Peyer's patch (tissue), 4 donors: Measurements from ENCODE around the gene MT1F. TPM values are rescaled to one million over a fixed set of nuclear protein-coding genes. Genes with fewer than 3 reads are reported as not detected.

Source experiments
- DNase-seq, 3 donors: peaks; one replicate each; pipeline ENCODE4 v3.0.0-alpha.2; 2017 to 2019
- H3K27ac ChIP-seq, 4 donors: fragments of 200-600 bp; sonication (generic); one replicate each; pipeline ENCODE4 v1.5.1; 2016 to 2019
- H3K27me3 ChIP-seq, 2 donors: fragments of 200-600 bp; sonication (generic); one replicate each; pipeline ENCODE4 v1.5.1; 2019
- H3K36me3 ChIP-seq, 3 donors: fragments of 200-600 bp; sonication (generic); one replicate each; pipeline ENCODE4 v1.5.1; 2016 to 2019
- H3K4me1 ChIP-seq, 4 donors: fragments of 200-600 bp; sonication (generic); one replicate each; pipeline ENCODE4 v1.5.1; 2016 to 2019
- H3K4me3 ChIP-seq, 4 donors: fragments of 200-600 bp; sonication (generic); 1 replicate in 3 of 4; 2 replicates in 1 of 4; pipeline ENCODE4 v1.5.1; 2016 to 2019; ENCODE audit warnings: mild to moderate bottlenecking in 1 of 4
- H3K9me3 ChIP-seq, 4 donors: fragments of 200-600 bp; sonication (generic); one replicate each; pipeline ENCODE4 v1.5.1; 2016 to 2019; ENCODE audit warnings: mild to moderate bottlenecking in 1 of 4
- POLR2A ChIP-seq, 2 donors: fragments of 450-650 bp; IDR thresholded peaks; one replicate each; pipeline ENCODE4 v1.5.1; 2017; ENCODE audit warnings: antibody characterized with exemption in 2 of 2, mild to moderate bottlenecking in 2 of 2, moderate library complexity in 2 of 2
- total RNA-seq, 4 donors: library from RNA; depleted of rRNA; stranded (reverse); fragments of >200 nt; gene quantifications; one replicate each; pipeline ENCODE4 v1.1.0, GENCODE V29; 2016
- TF ChIP-seq, protein P1 (sequence below), 6 experiments: fragments of 450-650 bp in 4 of 6; fragments of 200-600 bp in 2 of 6; sonication (generic) in 1 of 6; IDR thresholded peaks; one replicate each; pipeline ENCODE4 v1.5.1; 2017 to 2019; ENCODE audit warnings: antibody characterized with exemption in 6 of 6, mild to moderate bottlenecking in 3 of 6, moderate library complexity in 1 of 6

MT1F gene
- total RNA-seq, 4 donors from 2014 or later: 8.0 to 310 (median 44.1) TPM

- DNase-seq: no peak
- no peak overlapping the region for H3K27ac ChIP-seq
Measured at GRCh38 chr16:56649820-56650219, 7.9 kb upstream of the MT1F start.

DNA sequence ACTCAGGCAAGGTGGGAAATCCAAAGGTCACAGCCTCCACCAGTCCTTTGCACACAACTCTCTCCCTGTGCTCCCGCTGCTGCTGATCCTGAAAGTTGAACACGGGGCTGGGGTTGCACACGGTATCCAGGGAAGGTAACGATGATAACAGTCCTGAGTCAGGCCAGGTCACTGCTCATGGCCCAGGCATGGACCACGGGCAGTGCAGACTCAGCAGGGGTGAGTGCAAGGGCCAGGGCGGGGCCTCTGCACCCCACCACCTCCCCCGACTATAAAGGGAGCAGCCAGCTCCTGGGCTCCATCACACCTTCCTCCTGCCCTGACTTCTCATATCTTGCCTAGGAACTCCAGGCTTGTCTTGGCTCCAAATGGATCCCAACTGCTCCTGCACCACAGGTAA is 6.2 kb upstream of the MT1F start, which contains the start of gene MT1B:
Gene MT1B (plus strand): TSS at position 301 of the 400 bp plus-strand sequence. CDS start 68 bp downstream, at position 369.
- TF ChIP-seq, protein P1, sequence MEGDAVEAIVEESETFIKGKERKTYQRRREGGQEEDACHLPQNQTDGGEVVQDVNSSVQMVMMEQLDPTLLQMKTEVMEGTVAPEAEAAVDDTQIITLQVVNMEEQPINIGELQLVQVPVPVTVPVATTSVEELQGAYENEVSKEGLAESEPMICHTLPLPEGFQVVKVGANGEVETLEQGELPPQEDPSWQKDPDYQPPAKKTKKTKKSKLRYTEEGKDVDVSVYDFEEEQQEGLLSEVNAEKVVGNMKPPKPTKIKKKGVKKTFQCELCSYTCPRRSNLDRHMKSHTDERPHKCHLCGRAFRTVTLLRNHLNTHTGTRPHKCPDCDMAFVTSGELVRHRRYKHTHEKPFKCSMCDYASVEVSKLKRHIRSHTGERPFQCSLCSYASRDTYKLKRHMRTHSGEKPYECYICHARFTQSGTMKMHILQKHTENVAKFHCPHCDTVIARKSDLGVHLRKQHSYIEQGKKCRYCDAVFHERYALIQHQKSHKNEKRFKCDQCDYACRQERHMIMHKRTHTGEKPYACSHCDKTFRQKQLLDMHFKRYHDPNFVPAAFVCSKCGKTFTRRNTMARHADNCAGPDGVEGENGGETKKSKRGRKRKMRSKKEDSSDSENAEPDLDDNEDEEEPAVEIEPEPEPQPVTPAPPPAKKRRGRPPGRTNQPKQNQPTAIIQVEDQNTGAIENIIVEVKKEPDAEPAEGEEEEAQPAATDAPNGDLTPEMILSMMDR (IDR thresholded peaks at IDR 0.05): no peak
- no peak for TF ChIP-seq POLR2A (IDR thresholded peaks at IDR 0.05)
- no peaks in the 10 kb centered on the region for H3K27me3 ChIP-seq
- DNase-seq: no peak
- no peak within 1 kb of the TSS for H3K4me3 ChIP-seq
- H3K4me1 ChIP-seq: no peaks in the 10 kb centered on the region
- no peaks in the 10 kb centered on the region for H3K9me3 ChIP-seq
- H3K27ac ChIP-seq: no peak within 1 kb of the TSS
- no peaks in the 10 kb centered on the region for H3K36me3 ChIP-seq

More at GRCh38 chr16:56649820-56650219, 7.9 kb upstream of the MT1F start:
- no peaks in the 10 kb centered on the region for H3K36me3 ChIP-seq
- no peaks in the 10 kb centered on the region for H3K9me3 ChIP-seq
- H3K4me3 ChIP-seq: no peak overlapping the region
- no peak for TF ChIP-seq POLR2A (IDR thresholded peaks at IDR 0.05)
- TF ChIP-seq, protein P1 (IDR thresholded peaks at IDR 0.05): no peak
- no peaks in the 10 kb centered on the region for H3K27me3 ChIP-seq
- H3K4me1 ChIP-seq: no peaks in the 10 kb centered on the region

DNA sequence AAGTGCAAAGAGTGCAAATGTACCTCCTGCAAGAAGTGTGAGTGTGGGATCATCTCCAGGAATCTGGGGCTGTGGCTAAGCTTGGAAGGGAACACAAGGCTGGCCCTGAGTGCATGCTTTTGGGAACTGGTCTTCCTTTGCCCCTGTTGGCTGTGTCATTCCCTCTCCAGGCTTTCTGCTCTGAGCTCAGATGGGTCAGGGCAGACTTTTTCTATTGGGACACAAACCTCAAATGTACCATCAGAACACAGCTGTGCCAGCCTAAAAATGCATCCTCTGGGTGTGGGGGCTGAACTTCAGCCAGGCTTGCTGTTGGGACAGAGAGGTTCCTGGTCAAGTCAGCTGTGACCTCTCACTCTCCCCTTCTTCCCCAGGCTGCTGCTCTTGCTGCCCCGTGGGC is 5.2 kb upstream of the MT1F start:
- H3K4me1 ChIP-seq: no peaks in the 10 kb centered on the region
- H3K27me3 ChIP-seq: no peaks in the 10 kb centered on the region
- DNase-seq: no peak
- TF ChIP-seq POLR2A (IDR thresholded peaks at IDR 0.05): no peak
- TF ChIP-seq, protein P1 (IDR thresholded peaks at IDR 0.05): no peak
- no peak overlapping the region for H3K27ac ChIP-seq
- no peaks in the 10 kb centered on the region for H3K9me3 ChIP-seq
- H3K4me3 ChIP-seq: no peak overlapping the region
- no peaks in the 10 kb centered on the region for H3K36me3 ChIP-seq

- Histone ChIP-seq H3K4me1 (peaks cover 0 to 3% (median under 1%) of the 10 kb centered on the region in 4 donors), H3K9me3 (no peaks in the 10 kb centered on the region), H3K4me3 (no peak overlapping the region), H3K27me3 (no peaks in the 10 kb centered on the region), H3K36me3 (no peaks in the 10 kb centered on the region), H3K27ac (no peak overlapping the region)
- DNase-seq: peak in 1 of 3 donors; percentile 59
- TF ChIP-seq POLR2A (IDR thresholded peaks at IDR 0.05): no peak
- TF ChIP-seq, protein P1 (IDR thresholded peaks at IDR 0.05): no peak
Measured at GRCh38 chr16:56653218-56653617, 4.5 kb upstream of the MT1F start.

- Histone ChIP-seq H3K36me3 (peaks cover 0 to 6% (median 0%) of the 10 kb centered on the region in 3 donors), H3K4me1 (peaks cover 0 to 18% (median 2%) of the 10 kb centered on the region in 4 donors), H3K9me3 (no peaks in the 10 kb centered on the region), H3K27me3 (no peaks in the 10 kb centered on the region), H3K4me3 (peak overlapping the region; percentile 53 to 74 (median 66)), H3K27ac (peak overlapping the region in 3 of 4 donors; percentile 74 to 86 (median 78))
- DNase-seq: peak in 1 of 3 donors; percentile 68
- TF ChIP-seq POLR2A (IDR thresholded peaks at IDR 0.05): no peak
- TF ChIP-seq, protein P1 (IDR thresholded peaks at IDR 0.05): no peak
Measured at GRCh38 chr16:56658327-56658875, 642 bp downstream of the MT1F start.
